AG04449 (cell line): ENCODE results near the gene AKAP8.

Source experiments
- CTCF ChIA-PET: fragments of 350-600 bp; formaldehyde crosslinking; extraction: SDS; loops from one replicate; lab custom pipeline; 2021; ENCODE audit warnings: antibody characterized with exemption; lab: Yijun Ruan, JAX
- POLR2A ChIA-PET: fragments of 400-600, 350-600 bp; formaldehyde crosslinking; extraction: SDS; loops from one replicate; lab custom pipeline; 2020; ENCODE audit warnings: antibody characterized with exemption, inconsistent platforms; lab: Yijun Ruan, JAX
- DNase-seq: peaks from one replicate; pipeline ENCODE4 v3.0.0-alpha.2; 2010; ENCODE audit warnings: low read depth, low spot score
- H3K4me3 ChIP-seq: 2 replicates; pipeline ENCODE4 v1.5.1; 2011; ENCODE audit warnings: low read depth, mild to moderate bottlenecking, control low read depth, low read length
- CTCF ChIP-seq: IDR thresholded peaks from one replicate; pipeline ENCODE4 v1.5.1; 2011; ENCODE audit warnings: mild to moderate bottlenecking, moderate library complexity, low read length, control low read depth, inconsistent platforms; ENCODE audit not compliant: insufficient read depth; ENCODE audit errors: missing control alignments

Gene AKAP8

GRCh38 chr19:15400521-15401396 is 21.2 kb upstream of the AKAP8 start:
- DNase-seq: no peak
- ChIA-PET POLR2A (no interaction called here), CTCF (interaction anchor here (1.1 kb wide), 1 partner anchor 16 kb away, joined by 3 read pairs; no protein-coding TSS in a partner anchor)
- TF ChIP-seq CTCF: no peak
- H3K4me3 ChIP-seq: no peak overlapping the region

GRCh38 chr19:15399635-15400034 is 20.0 kb upstream of the AKAP8 start:
- TF ChIP-seq CTCF: no peak
- ChIA-PET CTCF (interaction anchor here (1.3 kb wide), 1 partner anchor 20 kb away, joined by 5 read pairs; the partner anchor contains the start of gene AKAP8L), POLR2A (no interaction called here)
- no peak for DNase-seq
- H3K4me3 ChIP-seq: no peak overlapping the region

GRCh38 chr19:15399234-15399515 is 19.6 kb upstream of the AKAP8 start:
- DNase-seq: no peak
- POLR2A ChIA-PET: no interaction called here
- no peak overlapping the region for H3K4me3 ChIP-seq
- CTCF ChIA-PET: interaction anchor here (1.1 to 1.3 kb wide), 2 partner anchors 20 to 157 kb away, joined by 3 to 5 read pairs; partner anchors contain the start of gene AKAP8L
- no peak for TF ChIP-seq CTCF

- TF ChIP-seq CTCF: no peak
- CTCF ChIA-PET: interaction anchor here (1.1 to 1.3 kb wide), 2 partner anchors 21 to 157 kb away, joined by 3 to 5 read pairs; partner anchors contain the start of gene AKAP8L
- no peak for DNase-seq
- POLR2A ChIA-PET: no interaction called here
- no peak overlapping the region for H3K4me3 ChIP-seq
Observed at GRCh38 chr19:15398501-15399233, 19.1 kb upstream of the AKAP8 start.

GRCh38 chr19:15397782-15398181 is 18.2 kb upstream of the AKAP8 start:
- DNase-seq: no peak
- TF ChIP-seq CTCF: no peak
- ChIA-PET CTCF (interaction anchor here (1.1 kb wide), 2 partner anchors 20 to 158 kb away, joined by 3 read pairs; no protein-coding TSS in a partner anchor), POLR2A (no interaction called here)
- no peak overlapping the region for H3K4me3 ChIP-seq

GRCh38 chr19:15397236-15397635 is 17.6 kb upstream of the AKAP8 start:
- no peak for DNase-seq
- POLR2A ChIA-PET: no interaction called here
- no peak for TF ChIP-seq CTCF
- H3K4me3 ChIP-seq: no peak overlapping the region
- CTCF ChIA-PET: interaction anchor here (1.1 kb wide), 1 partner anchor 20 kb away, joined by 3 read pairs; no protein-coding TSS in a partner anchor
